ENCODE measurements around the gene DAPK1.

The DAPK1 gene

GRCh38 chr9:87545858-87546257 lies 48.2 kb downstream of the DAPK1 start:
- no peak for ATAC-seq
- TF ChIP-seq CSDC2 (CRISPR knock-in tag; IDR thresholded peaks at IDR 0.05) (no peak), BACH2 (CRISPR knock-in tag; IDR thresholded peaks at IDR 0.05; ENCODE audit: borderline replicate concordance) (no peak), ZNF565 (CRISPR knock-in tag; conservative IDR thresholded peaks at IDR 0.05; ENCODE audit: low read depth) (no peak), ZC3H10 (CRISPR knock-in tag; IDR thresholded peaks at IDR 0.05) (no peak), PATZ1 (CRISPR knock-in tag; IDR thresholded peaks at IDR 0.05; ENCODE audit: borderline replicate concordance) (no peak), ZFP30 (CRISPR knock-in tag; IDR thresholded peaks at IDR 0.05) (no peak), SNAI2 (CRISPR knock-in tag; IDR thresholded peaks at IDR 0.05) (no peak), ISL1 (CRISPR knock-in tag; IDR thresholded peaks at IDR 0.05) (no peak), CREB5 (CRISPR knock-in tag; IDR thresholded peaks at IDR 0.05; ENCODE audit: low read depth) (no peak), RARB (CRISPR knock-in tag; IDR thresholded peaks at IDR 0.05) (no peak), TCF4 (CRISPR knock-in tag; IDR thresholded peaks at IDR 0.05; ENCODE audit: borderline replicate concordance) (no peak), PPARA (CRISPR knock-in tag; IDR thresholded peaks at IDR 0.05; ENCODE audit: borderline replicate concordance) (no peak), TOX (CRISPR knock-in tag; IDR thresholded peaks at IDR 0.05; ENCODE audit: borderline replicate concordance) (no peak), ESRRG (CRISPR knock-in tag; IDR thresholded peaks at IDR 0.05) (no peak), ZNF8 (CRISPR knock-in tag; IDR thresholded peaks at IDR 0.05) (no peak), ZFP3 (CRISPR knock-in tag; IDR thresholded peaks at IDR 0.05) (no peak), ARNTL (CRISPR knock-in tag; IDR thresholded peaks at IDR 0.05; ENCODE audit: borderline replicate concordance, low read depth) (no peak)

GRCh38 chr9:87546704-87547103 lies 49.0 kb downstream of the DAPK1 start:
- TF ChIP-seq GLIS3 (CRISPR knock-in tag; IDR thresholded peaks at IDR 0.05) (no peak), SNAI2 (CRISPR knock-in tag; IDR thresholded peaks at IDR 0.05) (no peak), BACH2 (CRISPR knock-in tag; IDR thresholded peaks at IDR 0.05; ENCODE audit: borderline replicate concordance) (no peak), TOX (CRISPR knock-in tag; IDR thresholded peaks at IDR 0.05; ENCODE audit: borderline replicate concordance) (no peak), TCF4 (CRISPR knock-in tag; IDR thresholded peaks at IDR 0.05; ENCODE audit: borderline replicate concordance) (no peak), PATZ1 (CRISPR knock-in tag; IDR thresholded peaks at IDR 0.05; ENCODE audit: borderline replicate concordance) (no peak), ZFP30 (CRISPR knock-in tag; IDR thresholded peaks at IDR 0.05) (no peak), ARNTL (CRISPR knock-in tag; IDR thresholded peaks at IDR 0.05; ENCODE audit: borderline replicate concordance, low read depth) (no peak), RARB (CRISPR knock-in tag; IDR thresholded peaks at IDR 0.05) (no peak), TSHZ2 (CRISPR knock-in tag; IDR thresholded peaks at IDR 0.05) (no peak), CREB5 (CRISPR knock-in tag; IDR thresholded peaks at IDR 0.05; ENCODE audit: low read depth) (no peak), ZFP3 (CRISPR knock-in tag; IDR thresholded peaks at IDR 0.05) (no peak)
- no peak for ATAC-seq

- no peak for TF ChIP-seq POU6F1 (CRISPR knock-in tag; IDR thresholded peaks at IDR 0.05; ENCODE audit: borderline replicate concordance, low read depth)
- peak; percentile 19; the same call in 1 of the 2 replicates for TF ChIP-seq ISL1 (CRISPR knock-in tag; IDR thresholded peaks at IDR 0.05)
- ATAC-seq, result peak; percentile 27; the same call in 1 of the 3 replicates
Observed at GRCh38 chr9:87547671-87548081, 50.0 kb downstream of the DAPK1 start.

Data from SK-N-SH treated with all-trans-retinoic acid at 6 μM for 48 hours (cell line).